NB4 (cell line): Measurements from ENCODE around the gene KDM4C.

Source experiments
- MYC ChIP-seq: IDR thresholded peaks from 2 replicates; pipeline ENCODE4 v1.6.1; 2011; ENCODE audit warnings: low read depth, low read length
- POLR2A ChIP-seq: IDR thresholded peaks from 2 replicates; pipeline ENCODE4 v1.6.1; 2011; ENCODE audit warnings: mild to moderate bottlenecking; ENCODE audit not compliant: insufficient read length; ENCODE audit errors: extremely low read depth
- TF ChIP-seq, protein P1 (sequence below): IDR thresholded peaks from one replicate; pipeline ENCODE4 v1.5.1; 2012; ENCODE audit warnings: low read depth, low read length

DNA sequence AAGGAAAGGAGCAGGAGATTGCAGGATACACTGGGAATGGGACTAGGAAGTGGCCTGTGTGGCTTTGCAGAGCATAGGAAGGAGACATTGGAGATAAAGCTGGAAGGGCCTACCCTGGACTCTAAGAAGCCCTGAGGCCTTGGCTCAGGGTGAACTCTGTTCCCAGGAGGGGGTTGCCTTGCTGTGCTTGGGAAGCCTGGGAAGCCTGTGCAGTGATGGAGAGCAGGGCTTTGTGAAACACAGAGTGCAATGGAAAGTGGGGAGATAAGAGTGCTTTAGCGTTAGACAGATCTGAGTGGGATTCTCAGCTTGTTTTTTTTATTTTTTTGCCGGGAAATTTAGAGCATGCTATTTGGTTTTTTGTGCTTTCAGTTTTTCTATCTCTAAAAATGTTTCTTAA lies 437.8 kb downstream of the KDM4C start:
- TF ChIP-seq, protein P1, sequence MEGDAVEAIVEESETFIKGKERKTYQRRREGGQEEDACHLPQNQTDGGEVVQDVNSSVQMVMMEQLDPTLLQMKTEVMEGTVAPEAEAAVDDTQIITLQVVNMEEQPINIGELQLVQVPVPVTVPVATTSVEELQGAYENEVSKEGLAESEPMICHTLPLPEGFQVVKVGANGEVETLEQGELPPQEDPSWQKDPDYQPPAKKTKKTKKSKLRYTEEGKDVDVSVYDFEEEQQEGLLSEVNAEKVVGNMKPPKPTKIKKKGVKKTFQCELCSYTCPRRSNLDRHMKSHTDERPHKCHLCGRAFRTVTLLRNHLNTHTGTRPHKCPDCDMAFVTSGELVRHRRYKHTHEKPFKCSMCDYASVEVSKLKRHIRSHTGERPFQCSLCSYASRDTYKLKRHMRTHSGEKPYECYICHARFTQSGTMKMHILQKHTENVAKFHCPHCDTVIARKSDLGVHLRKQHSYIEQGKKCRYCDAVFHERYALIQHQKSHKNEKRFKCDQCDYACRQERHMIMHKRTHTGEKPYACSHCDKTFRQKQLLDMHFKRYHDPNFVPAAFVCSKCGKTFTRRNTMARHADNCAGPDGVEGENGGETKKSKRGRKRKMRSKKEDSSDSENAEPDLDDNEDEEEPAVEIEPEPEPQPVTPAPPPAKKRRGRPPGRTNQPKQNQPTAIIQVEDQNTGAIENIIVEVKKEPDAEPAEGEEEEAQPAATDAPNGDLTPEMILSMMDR: no peak
- TF ChIP-seq MYC (no peak), POLR2A (no peak)
